HL-60/S4 treated with phorbol 12-myristate 13-acetate at 8.2 ng/mL for 4 days and 3 days (cell line): ENCODE results near the gene PPP1R16B.

ENCODE experiments used
- in situ Hi-C: fragments of 300-500 bp; cut with MboI; formaldehyde crosslinking; loops from 2 replicates; pipeline ENCODE4 v1.15.0; 2022; ENCODE audit warnings: low sequenced_read_pairs

The PPP1R16B gene

GRCh38 chr20:38825901-38826625 lies 20.6 kb downstream of the PPP1R16B start:
- in situ Hi-C loops = no loop called here

- in situ Hi-C loops = no loop called here
Measured at GRCh38 chr20:38827770-38828281, 22.3 kb downstream of the PPP1R16B start.

- in situ Hi-C loops = no loop called here
Measured at GRCh38 chr20:38828514-38829295, 23.2 kb downstream of the PPP1R16B start.

- in situ Hi-C loops = no loop called here
Measured at GRCh38 chr20:38829296-38829875, 23.9 kb downstream of the PPP1R16B start.

GRCh38 chr20:38830356-38830755 lies 24.9 kb downstream of the PPP1R16B start:
- in situ Hi-C loops = no loop called here

GRCh38 chr20:38831049-38831691 lies 25.7 kb downstream of the PPP1R16B start:
- in situ Hi-C loops = no loop called here

GRCh38 chr20:38831995-38832620 lies 26.6 kb downstream of the PPP1R16B start:
- in situ Hi-C loops = no loop called here

- in situ Hi-C loops = no loop called here
Measured at GRCh38 chr20:38833154-38833856, 27.8 kb downstream of the PPP1R16B start.

- in situ Hi-C loops = no loop called here
Measured at GRCh38 chr20:38833857-38834164, 28.3 kb downstream of the PPP1R16B start.

GRCh38 chr20:38834868-38835267 lies 29.4 kb downstream of the PPP1R16B start:
- in situ Hi-C loops = no loop called here

GRCh38 chr20:38835792-38836191 lies 30.3 kb downstream of the PPP1R16B start:
- in situ Hi-C loops = no loop called here

- in situ Hi-C loops = no loop called here
Measured at GRCh38 chr20:38836991-38837390, 31.5 kb downstream of the PPP1R16B start.

- in situ Hi-C loops = no loop called here
Measured at GRCh38 chr20:38838326-38838725, 32.8 kb downstream of the PPP1R16B start.

- in situ Hi-C loops = no loop called here
Measured at GRCh38 chr20:38839563-38839962, 34.1 kb downstream of the PPP1R16B start.

GRCh38 chr20:38840053-38840893 lies 34.8 kb downstream of the PPP1R16B start:
- in situ Hi-C loops = no loop called here

- in situ Hi-C loops = no loop called here
Measured at GRCh38 chr20:38840894-38841470, 35.5 kb downstream of the PPP1R16B start.

GRCh38 chr20:38841570-38841969 lies 36.1 kb downstream of the PPP1R16B start:
- in situ Hi-C loops = no loop called here

GRCh38 chr20:38842026-38842425 lies 36.5 kb downstream of the PPP1R16B start:
- in situ Hi-C loops = no loop called here

- in situ Hi-C loops = no loop called here
Measured at GRCh38 chr20:38842558-38842981, 37.1 kb downstream of the PPP1R16B start.
